HG02884 (cell line): ENCODE measurements around the gene USP14.

ENCODE experiments used
- ATAC-seq: cut with Tn5 transposase; IDR thresholded peaks from one replicate; pipeline ENCODE4 v1.9.1; 2021; ENCODE audit warnings: mild to moderate bottlenecking, moderate library complexity; ENCODE audit not compliant: unreplicated experiment

Gene USP14

DNA sequence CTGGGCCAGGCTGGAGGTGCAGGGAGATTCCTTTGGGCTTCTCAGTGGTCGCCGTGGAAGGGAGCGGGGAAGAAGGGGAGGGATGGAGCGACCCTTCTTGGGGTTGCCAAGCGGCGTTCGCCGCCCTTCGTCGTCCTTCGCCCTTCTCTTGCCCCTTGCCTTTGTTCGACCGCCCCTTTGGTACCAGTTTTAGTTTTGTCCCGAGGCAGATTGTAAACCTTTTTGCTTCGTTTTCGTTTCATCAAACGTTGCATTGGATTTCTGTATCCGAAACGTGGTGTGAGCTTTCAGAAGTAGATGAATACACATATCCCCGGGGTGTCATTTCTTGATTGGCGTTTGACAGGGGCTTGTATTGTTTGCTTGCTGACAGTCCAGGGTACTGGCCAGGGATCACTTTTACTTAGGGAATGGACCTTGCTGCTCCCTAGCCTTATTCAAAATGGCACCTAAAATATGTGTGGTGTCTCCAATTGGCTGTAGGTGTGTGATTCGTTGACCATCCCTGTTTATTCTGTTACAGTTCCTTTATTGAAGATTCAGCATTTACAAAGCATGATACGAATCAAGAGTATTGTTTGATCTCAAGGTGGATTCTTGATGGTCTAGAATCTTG, 788 bp downstream of the USP14 start:
- ATAC-seq, result no peak

DNA sequence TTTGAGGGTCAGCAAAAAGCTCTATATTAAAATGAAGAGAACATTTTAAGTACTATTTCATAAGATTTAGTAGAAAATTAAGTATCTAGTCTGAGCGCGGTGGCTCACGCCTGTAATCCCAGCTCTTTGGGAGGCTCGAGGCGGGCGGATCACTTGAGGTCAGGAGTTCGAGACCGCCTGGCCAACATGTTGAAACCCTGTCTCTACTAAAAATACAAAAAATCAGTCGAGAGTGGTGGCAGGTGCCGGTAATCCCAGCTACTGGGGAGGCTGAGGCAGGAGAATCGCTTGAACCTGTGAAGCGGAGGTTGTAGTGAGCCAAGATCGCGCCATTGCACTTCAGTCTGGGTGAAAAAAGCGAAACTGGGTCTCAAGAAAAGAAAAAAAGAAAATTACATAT, 1.6 kb downstream of the USP14 start:
- no peak for ATAC-seq

DNA sequence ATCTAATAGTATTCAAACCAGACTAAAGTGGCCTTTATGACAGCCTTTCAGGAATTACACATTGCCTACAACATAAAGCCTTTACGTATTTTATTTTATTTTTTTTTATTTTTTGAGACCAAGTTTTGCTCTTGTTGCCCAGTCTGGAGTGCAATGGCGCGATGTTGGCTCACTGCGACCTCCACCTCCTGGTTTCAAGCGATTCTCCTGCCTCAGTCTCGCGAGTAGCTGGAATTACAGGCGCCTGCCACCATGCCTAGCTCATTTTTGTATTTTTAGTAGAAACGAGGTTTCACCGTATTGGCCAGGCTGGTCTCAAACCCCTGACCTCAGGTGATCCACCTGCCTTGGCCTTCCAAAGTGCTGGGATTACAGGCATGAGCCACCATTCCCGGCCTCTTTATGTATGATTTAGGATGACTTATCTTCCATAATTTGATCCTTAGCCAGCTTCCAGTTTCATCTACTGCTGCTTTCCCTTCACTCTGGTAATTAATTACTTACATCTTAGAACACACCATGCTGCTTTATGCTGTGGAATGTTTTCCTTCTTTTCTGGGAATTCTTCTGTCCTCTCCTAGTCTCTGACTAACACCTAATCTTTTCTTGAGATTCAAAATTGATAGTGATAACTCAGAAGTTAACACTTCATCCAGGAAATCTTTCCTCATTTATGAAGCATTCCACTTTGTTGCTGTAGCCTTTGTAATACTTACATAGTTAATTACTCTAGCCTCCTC, 2.6 kb downstream of the USP14 start:
- ATAC-seq, result no peak

- no peak for ATAC-seq
Observed at GRCh38 chr18:172361-172760, 14.0 kb downstream of the USP14 start.

GRCh38 chr18:179499-179898, 21.1 kb downstream of the USP14 start:
- ATAC-seq, result no peak

DNA sequence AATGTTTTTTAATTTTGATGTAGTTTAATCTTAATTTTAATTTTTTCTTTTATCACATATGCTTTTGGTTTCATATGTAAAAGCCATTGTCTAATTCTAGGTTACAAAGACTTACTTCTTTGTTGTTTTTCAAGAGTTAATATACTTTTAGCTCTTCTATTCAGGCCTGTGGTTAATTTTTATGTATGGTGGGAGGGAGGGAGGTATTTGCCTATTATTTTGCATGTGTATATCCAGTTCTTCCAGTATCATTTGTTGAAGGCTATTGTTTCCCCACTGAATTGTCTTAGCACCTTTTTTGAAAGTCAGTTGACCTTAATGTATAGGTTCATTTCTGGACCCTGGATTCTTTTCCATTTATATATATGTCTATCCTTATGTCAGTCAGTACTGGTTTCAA, 23.4 kb downstream of the USP14 start:
- ATAC-seq, result no peak

- ATAC-seq, result no peak
Observed at GRCh38 chr18:183769-184168, 25.4 kb downstream of the USP14 start.

GRCh38 chr18:189254-189653, 30.9 kb downstream of the USP14 start:
- ATAC-seq, result no peak

- no peak for ATAC-seq
Observed at GRCh38 chr18:191725-192124, 33.4 kb downstream of the USP14 start.

GRCh38 chr18:192801-193200, 34.4 kb downstream of the USP14 start:
- ATAC-seq, result no peak

DNA sequence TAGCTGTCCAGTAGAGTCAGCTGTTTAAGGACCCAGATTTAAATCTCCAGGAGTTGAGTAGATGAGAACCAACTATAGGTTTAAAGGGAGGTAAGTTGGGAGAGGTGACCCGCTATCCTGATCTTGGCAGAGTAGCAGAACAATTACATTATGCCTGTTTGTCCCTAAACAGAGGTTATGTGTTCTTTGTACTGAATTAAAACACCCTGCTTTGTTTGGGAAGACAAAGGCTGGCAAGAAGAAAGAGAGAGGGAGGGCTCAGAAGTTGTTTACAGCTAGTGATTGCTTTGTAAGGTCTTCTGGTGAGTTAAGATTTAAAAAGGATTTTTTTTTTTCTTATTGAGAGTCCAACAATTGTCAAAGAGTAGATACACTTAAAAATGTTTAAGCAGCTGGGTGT, 37.3 kb downstream of the USP14 start:
- ATAC-seq, result no peak

GRCh38 chr18:199214-199613, 40.9 kb downstream of the USP14 start:
- no peak for ATAC-seq

GRCh38 chr18:199768-200167, 41.4 kb downstream of the USP14 start:
- ATAC-seq, result no peak

GRCh38 chr18:210075-210474, 51.7 kb downstream of the USP14 start:
- ATAC-seq, result no peak

DNA sequence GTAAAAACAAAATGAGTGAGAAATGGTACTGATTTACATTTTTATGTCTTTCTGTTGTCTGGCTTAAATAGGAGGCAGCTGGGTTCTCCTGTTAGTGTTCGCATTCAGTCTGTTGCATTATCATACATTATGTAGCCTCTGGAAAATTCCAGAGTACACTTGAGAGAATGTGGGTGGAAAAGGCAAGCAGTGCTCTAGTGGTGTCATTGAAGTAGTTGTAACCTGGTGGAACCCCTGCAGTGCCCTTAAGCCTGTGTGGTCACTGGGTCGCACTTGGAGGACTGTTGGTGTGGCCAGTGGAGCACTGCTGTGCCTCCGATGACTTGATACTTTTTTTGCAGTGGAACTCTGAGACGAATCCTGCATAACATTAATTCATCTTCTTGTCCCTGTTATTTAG, 52.4 kb downstream of the USP14 start:
- ATAC-seq, result no peak

DNA sequence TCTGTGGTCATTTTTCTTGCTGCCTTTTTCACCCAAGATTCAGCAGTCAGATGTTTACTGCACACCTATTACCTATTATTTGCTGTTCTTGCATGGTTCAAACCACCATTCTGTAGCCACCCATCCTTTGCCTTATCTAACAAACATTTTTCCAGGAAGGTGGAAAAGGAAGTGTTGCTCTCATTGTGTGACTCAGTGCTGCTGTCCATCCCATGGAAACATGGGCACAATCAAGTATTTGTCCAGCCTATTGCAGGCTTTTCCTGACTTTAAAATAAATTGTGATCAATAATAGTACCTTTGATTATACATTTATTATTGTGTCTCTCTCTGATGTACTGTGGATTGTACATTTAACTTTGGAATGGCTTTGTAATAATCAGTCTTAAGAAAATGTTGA, 53.2 kb downstream of the USP14 start:
- no peak for ATAC-seq

DNA sequence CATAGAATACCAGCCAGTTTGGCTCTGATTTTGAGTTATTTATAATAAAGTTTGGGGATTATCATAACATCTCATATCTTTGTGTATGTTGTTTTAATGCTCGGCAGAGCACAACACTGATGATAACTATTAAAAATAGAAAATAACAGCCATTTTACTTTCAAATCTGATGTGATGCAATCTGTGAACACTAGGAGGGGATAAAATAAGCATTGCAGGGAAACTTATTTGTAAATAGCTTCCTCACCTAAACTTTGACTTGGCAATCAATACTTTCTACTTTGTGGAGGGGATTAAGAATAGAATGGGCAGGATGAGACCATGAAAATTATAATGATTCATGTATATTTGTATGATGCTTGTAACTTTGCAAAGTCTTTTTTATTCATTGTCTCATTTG, 54.4 kb downstream of the USP14 start:
- no peak for ATAC-seq

DNA sequence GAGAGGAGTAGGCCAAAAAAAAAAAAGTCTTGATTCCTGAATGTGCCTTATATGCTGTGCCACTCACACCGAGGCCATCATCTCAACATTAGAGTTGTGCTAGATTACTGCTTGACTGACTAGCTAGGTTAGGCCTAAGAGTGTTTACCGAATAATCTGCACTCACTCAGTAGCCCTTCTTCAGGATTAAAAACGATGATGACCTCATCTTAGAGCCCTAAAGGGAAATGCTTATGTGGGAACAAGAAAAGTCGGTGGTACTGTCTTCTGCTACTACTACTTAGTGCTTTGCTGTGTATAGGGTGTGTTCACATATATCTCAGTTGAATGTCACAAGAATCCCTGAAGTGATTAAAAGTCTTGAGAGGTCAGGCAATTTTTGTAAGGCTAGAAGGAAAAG, 55.1 kb downstream of the USP14 start:
- ATAC-seq, result no peak

GRCh38 chr18:213966-214365, 55.6 kb downstream of the USP14 start:
- no peak for ATAC-seq

- no peak for ATAC-seq
Observed at GRCh38 chr18:215448-216010, 57.2 kb downstream of the USP14 start.

DNA sequence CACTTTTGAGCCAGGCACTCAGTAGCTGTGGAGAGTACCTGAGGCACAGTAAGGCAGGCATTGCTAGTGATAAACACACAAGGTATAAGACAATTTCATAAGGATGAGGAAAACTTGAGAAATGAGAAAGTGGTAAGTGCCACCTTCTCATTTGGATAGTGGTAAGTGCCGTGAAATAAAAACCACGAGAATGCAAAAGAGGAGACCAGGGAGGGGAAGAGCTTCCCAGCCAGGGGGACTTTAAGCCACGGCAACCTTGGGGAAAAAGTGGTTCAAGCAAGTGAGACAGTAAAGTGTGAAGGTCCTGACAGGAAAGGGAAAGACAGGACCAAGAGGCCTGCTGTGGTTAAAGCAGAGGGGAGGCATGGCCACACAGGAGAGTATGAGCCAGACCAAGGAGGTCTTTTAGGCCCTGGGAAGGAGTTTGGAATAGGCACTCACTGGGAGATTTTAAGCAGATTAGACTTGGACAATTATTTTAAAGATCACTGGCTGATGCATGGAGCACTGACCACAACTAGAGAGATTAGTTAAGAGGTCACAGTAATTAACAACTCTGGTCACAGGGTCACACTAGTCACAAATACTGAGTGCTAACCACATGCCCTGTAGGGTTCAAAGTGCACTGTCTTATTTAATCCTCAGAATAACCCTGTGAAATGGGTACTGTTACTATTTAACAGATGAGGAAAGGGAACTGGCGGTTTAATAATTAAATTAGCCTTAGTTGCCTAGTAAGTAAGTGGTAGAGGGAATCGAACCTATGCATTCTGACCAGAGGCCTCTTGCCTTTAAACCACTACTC, 59.4 kb downstream of the USP14 start:
- ATAC-seq, result no peak

DNA sequence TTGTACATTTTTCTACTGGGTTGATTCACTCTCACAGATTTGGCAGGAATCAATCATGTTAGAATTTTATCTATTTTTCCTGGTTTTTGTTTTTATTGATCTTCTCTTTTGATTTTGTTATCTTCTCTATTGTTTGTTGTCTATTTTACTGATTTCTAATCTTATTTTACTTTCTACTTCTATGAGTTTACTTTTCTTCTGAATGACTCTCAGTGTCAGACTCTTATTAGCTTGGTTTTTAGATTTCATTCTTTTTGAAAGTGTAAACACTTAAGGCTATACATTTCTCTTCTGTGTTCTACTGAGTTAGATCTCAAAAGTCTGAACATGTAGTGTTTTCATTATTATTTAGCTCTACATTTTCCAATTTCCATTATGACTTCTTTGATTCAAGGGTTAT, 62.4 kb downstream of the USP14 start:
- no peak for ATAC-seq
